Neural cell (in vitro differentiated cells): ENCODE results near the gene GRIK3.

Experiments used
- EP300 ChIP-seq: fragments of 450-650 bp; conservative IDR thresholded peaks from 2 replicates; pipeline ENCODE4 v1.6.1; 2014; ENCODE audit warnings: antibody characterized with exemption, mild to moderate bottlenecking, moderate library complexity; ENCODE audit not compliant: poor library complexity, severe bottlenecking
- EZH2 ChIP-seq: fragments of 200-600, 300-800 bp; shearing (Covaris generic), sonication (generic); IDR thresholded peaks from 2 replicates; pipeline ENCODE4 v1.6.1; 2014; ENCODE audit warnings: antibody characterized with exemption, low read length, borderline replicate concordance, mild to moderate bottlenecking; ENCODE audit not compliant: insufficient read depth, poor library complexity, severe bottlenecking
- MXI1 ChIP-seq: fragments of 450-650 bp; conservative IDR thresholded peaks from 2 replicates; pipeline ENCODE4 v1.6.1; 2014; ENCODE audit warnings: antibody characterized with exemption, mild to moderate bottlenecking; ENCODE audit not compliant: poor library complexity, severe bottlenecking
- POLR2AphosphoS5 ChIP-seq: IDR thresholded peaks from 2 replicates; pipeline ENCODE4 v1.6.1; 2012
- RAD21 ChIP-seq: fragments of 450-650 bp; conservative IDR thresholded peaks from 2 replicates; pipeline ENCODE4 v1.6.1; 2014; ENCODE audit warnings: antibody characterized with exemption, mild to moderate bottlenecking, moderate library complexity
- SMC3 ChIP-seq: fragments of 450-650 bp; conservative IDR thresholded peaks from 2 replicates; pipeline ENCODE4 v1.6.1; 2014; ENCODE audit warnings: antibody characterized with exemption, mild to moderate bottlenecking, moderate library complexity; ENCODE audit not compliant: poor library complexity
- TAF1 ChIP-seq: IDR thresholded peaks from 2 replicates; pipeline ENCODE4 v1.6.1; 2012; ENCODE audit warnings: low read depth
- TF ChIP-seq, protein P1 (sequence below): fragments of 450-650 bp; IDR thresholded peaks from 2 replicates; pipeline ENCODE4 v1.5.1; 2014; ENCODE audit warnings: antibody characterized with exemption, mild to moderate bottlenecking, moderate library complexity; ENCODE audit not compliant: poor library complexity, severe bottlenecking
- TF ChIP-seq, protein P2 (sequence below): IDR thresholded peaks from 2 replicates; pipeline ENCODE4 v1.6.1; 2012; ENCODE audit warnings: borderline replicate concordance

DNA sequence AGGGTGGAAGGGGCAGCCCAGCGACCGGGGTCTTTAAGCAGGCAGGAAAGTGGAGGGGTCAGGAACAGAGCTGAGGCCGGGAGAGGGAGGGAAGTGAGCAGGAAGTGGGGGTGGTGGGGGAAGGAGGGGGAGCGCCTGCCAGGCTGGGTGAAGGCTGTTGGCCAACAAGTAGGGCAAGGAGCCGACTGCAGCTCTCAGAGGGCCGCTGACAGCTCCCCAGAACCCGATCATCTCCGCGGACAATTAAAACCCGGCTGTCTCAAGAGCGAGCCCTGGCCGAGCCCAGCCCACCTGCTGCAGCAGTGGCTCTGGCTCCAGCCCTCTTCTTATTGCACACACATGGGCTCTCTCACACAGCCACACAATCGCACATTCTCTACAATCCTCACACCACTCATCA lies 51.6 kb downstream of the GRIK3 start:
- TF ChIP-seq, protein P1, sequence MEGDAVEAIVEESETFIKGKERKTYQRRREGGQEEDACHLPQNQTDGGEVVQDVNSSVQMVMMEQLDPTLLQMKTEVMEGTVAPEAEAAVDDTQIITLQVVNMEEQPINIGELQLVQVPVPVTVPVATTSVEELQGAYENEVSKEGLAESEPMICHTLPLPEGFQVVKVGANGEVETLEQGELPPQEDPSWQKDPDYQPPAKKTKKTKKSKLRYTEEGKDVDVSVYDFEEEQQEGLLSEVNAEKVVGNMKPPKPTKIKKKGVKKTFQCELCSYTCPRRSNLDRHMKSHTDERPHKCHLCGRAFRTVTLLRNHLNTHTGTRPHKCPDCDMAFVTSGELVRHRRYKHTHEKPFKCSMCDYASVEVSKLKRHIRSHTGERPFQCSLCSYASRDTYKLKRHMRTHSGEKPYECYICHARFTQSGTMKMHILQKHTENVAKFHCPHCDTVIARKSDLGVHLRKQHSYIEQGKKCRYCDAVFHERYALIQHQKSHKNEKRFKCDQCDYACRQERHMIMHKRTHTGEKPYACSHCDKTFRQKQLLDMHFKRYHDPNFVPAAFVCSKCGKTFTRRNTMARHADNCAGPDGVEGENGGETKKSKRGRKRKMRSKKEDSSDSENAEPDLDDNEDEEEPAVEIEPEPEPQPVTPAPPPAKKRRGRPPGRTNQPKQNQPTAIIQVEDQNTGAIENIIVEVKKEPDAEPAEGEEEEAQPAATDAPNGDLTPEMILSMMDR = no peak
- no peak for TF ChIP-seq EZH2
- TF ChIP-seq, protein P2, sequence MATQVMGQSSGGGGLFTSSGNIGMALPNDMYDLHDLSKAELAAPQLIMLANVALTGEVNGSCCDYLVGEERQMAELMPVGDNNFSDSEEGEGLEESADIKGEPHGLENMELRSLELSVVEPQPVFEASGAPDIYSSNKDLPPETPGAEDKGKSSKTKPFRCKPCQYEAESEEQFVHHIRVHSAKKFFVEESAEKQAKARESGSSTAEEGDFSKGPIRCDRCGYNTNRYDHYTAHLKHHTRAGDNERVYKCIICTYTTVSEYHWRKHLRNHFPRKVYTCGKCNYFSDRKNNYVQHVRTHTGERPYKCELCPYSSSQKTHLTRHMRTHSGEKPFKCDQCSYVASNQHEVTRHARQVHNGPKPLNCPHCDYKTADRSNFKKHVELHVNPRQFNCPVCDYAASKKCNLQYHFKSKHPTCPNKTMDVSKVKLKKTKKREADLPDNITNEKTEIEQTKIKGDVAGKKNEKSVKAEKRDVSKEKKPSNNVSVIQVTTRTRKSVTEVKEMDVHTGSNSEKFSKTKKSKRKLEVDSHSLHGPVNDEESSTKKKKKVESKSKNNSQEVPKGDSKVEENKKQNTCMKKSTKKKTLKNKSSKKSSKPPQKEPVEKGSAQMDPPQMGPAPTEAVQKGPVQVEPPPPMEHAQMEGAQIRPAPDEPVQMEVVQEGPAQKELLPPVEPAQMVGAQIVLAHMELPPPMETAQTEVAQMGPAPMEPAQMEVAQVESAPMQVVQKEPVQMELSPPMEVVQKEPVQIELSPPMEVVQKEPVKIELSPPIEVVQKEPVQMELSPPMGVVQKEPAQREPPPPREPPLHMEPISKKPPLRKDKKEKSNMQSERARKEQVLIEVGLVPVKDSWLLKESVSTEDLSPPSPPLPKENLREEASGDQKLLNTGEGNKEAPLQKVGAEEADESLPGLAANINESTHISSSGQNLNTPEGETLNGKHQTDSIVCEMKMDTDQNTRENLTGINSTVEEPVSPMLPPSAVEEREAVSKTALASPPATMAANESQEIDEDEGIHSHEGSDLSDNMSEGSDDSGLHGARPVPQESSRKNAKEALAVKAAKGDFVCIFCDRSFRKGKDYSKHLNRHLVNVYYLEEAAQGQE = no peak
- TF ChIP-seq EP300 = no peak
- no peak for TF ChIP-seq POLR2AphosphoS5
- no peak for TF ChIP-seq TAF1
- TF ChIP-seq RAD21 = no peak
- no peak for TF ChIP-seq SMC3
- TF ChIP-seq MXI1 = no peak
